KOPT-K1 (cell line): Measurements from ENCODE around the gene UFD1.
"Not testable (repeated sequence)": the region's sequence is repeated elsewhere in the genome, so short reads cannot be mapped to it uniquely, and the experiment has no call there.

Experiments used
- H3K27ac ChIP-seq: fragments of 200-600 bp; sonication (generic); 2 replicates; pipeline ENCODE4 v1.5.1; 2016; ENCODE audit warnings: antibody characterized with exemption, mild to moderate bottlenecking, low read depth, low read length; ENCODE audit not compliant: poor library complexity, severe bottlenecking
- H3K36me3 ChIP-seq: fragments of 200-600 bp; sonication (generic); 2 replicates; pipeline ENCODE4 v1.5.1; 2017; ENCODE audit warnings: antibody characterized with exemption, mild to moderate bottlenecking, low read length, moderate library complexity; ENCODE audit not compliant: insufficient read depth
- H3K9me3 ChIP-seq: fragments of 200-600 bp; sonication (generic); 2 replicates; pipeline ENCODE4 v1.5.1; 2017; ENCODE audit warnings: antibody characterized with exemption, low read length, mild to moderate bottlenecking; ENCODE audit not compliant: insufficient read depth, poor library complexity, severe bottlenecking

Gene UFD1

DNA sequence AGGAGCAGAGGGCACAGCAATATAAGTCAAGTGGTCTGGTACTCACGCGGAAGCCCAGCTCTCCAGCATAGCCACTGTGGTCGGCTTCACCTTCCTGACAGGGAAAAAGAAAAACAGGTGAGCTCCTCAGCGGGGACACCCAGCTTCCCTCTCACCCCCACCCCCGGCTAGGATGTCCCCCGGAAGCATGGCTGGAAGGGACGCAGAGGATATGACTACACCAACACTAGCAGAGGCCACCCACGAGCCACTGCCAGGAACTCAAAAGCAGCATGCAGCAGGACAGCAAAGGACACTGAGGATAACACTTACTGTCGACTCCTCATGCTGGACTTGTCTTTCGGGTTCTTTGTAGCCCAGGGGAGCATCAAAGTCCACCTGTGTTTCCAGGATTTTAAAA is 22.5 kb downstream of the UFD1 start:
- Histone ChIP-seq H3K9me3 (no peaks in the 10 kb centered on the region), H3K36me3 (peaks cover 98% of the 10 kb centered on the region), H3K27ac (no peak overlapping the region)

- H3K27ac ChIP-seq, result no peak overlapping the region
- H3K9me3 ChIP-seq, result no peaks in the 10 kb centered on the region
- peaks cover 98% of the 10 kb centered on the region for H3K36me3 ChIP-seq
Measured at GRCh38 chr22:19455585-19456370, 23.2 kb downstream of the UFD1 start.

GRCh38 chr22:19455033-19455432 is 24.0 kb downstream of the UFD1 start:
- H3K27ac ChIP-seq, result no peak overlapping the region
- H3K9me3 ChIP-seq, result no peaks in the 10 kb centered on the region
- H3K36me3 ChIP-seq, result peaks cover 98% of the 10 kb centered on the region

DNA sequence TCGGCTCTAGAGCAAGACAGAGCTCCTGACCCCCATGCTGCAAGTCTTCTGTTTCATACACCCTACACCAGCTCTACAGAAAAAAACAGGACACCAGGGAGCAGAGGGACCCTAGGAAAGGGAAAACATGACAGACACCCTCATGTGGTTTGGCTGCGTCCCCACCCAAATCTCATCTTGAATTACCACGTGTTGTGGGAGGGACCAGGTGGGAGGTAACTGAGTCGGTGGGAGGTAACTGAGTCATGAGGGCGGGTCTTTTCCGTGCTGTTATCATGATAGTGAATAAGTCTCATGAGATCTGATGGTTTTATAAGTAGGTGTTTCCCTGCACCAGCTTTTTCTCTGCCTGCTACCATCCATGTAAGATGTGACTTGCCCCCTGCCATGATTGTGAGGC is 24.8 kb downstream of the UFD1 start:
- H3K9me3 ChIP-seq, result no peaks in the 10 kb centered on the region
- H3K36me3 ChIP-seq, result peaks cover 100% of the 10 kb centered on the region
- H3K27ac ChIP-seq, result no peak overlapping the region

DNA sequence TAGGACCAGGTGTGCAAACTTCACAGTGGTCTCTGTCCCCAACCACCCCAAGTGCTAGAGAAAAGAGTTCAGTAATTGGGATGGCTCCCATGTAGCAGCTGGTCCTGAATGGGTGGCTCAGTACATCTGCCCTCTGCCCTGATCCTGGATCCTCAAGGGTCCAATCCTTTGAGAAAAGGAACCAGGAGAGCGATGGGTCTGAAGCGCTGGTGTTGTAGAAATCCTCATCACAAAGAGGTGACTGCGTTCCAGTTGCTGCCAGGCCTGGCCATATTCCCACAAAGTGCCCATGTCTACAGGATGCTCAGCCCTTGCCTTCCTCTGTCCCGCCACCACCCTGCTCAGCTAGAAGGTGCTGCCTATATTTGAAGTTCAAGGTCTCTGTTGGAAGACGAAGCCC is 25.3 kb downstream of the UFD1 start:
- H3K36me3 ChIP-seq, result peaks cover 100% of the 10 kb centered on the region

GRCh38 chr22:19451570-19451969 is 27.4 kb downstream of the UFD1 start:
- peaks cover 79% of the 10 kb centered on the region for H3K36me3 ChIP-seq
- no peak overlapping the region for H3K27ac ChIP-seq
- no peaks in the 10 kb centered on the region for H3K9me3 ChIP-seq

More for the DNA sequence above, 25.3 kb downstream of the UFD1 start:
- Histone ChIP-seq H3K27ac (no peak overlapping the region), H3K9me3 (no peaks in the 10 kb centered on the region)

DNA sequence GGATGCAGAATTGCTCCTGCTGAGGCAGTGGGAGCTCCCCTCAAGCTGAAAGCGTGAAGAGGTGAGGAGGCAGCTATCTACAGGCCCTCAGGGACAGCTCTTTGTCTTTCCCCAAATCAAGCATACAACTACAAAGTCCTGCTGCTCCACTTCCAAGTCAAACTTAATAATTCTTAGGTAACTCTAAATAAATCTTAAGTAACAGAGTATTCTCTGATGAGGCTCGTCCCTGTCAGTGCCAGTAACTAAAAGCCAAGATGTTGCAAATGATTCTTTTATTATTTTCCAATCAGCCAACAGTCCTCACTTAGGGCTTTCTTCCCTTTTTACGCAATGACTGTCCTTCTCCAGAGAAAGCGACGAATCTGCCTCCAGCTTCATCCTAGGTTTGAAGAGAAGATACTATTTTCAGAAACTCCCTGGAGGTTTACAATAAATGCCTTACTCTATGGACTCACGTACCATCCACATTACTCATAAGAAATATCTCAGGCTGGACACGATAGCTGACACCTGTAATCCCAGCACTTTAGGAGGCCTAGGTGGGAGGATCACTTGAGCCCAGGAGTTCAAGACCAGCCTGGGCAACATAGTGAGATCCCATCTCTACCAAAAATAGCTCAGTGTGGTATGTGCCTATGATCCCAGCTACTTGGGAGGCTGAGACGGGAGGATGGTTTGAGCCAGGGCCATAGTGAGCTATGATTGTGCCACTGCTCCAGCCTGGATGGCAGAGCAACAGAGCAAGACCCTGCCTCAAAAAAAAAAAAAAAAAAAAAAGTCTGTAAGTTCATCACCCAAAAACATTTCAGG is 28.4 kb downstream of the UFD1 start:
- peaks cover 74% of the 10 kb centered on the region for H3K36me3 ChIP-seq
- no peaks in the 10 kb centered on the region for H3K9me3 ChIP-seq
- no peak overlapping the region for H3K27ac ChIP-seq

DNA sequence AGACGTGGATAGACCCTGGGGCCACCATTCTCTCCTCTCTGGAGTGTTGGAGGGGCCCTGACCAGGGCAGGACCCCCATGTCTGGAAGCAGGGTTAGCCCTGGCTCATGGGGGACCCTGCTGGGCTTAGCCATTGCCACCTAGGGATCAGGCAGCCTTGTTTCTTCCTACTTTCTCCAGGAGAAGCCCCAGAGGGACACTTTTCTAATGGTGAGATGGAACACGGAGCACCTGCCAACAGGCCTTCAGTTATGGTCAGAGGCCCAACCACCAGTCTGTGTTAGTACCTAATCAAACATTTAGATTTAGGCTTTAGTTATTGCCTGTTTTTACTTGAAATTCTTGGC is 29.6 kb downstream of the UFD1 start:
- Histone ChIP-seq H3K27ac (peak overlapping the region; percentile 2), H3K36me3 (peaks cover 74% of the 10 kb centered on the region), H3K9me3 (no peaks in the 10 kb centered on the region)

- peak overlapping the region; percentile 77 for H3K27ac ChIP-seq
- no peaks in the 10 kb centered on the region for H3K9me3 ChIP-seq
- H3K36me3 ChIP-seq, result peaks cover 74% of the 10 kb centered on the region
Measured at GRCh38 chr22:19448739-19449421, 30.1 kb downstream of the UFD1 start.

DNA sequence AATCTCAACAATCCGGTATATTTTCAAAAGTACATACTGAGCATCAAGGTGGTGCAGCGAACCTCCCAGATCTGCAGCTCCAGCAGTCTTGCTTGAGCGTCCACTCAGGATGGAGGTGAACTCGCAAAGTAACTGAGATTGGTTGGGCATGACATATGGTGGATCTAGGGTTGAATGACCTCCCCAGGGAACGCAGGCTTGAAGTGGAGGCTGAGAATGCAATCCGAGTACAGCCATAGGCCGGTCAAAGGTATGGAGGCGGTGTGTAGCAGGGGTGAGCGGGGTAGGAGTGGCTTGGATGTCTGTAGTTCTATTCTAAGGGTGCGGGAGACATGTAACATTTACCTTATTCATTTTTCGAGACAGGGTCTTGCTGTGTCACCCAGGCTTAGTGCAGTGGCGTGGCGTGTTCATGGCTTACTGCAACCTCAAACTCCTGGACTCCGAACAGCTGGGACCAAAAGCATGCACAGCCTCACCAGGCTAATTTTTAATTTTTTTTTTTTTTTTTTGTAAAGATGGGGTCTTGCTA is 30.9 kb downstream of the UFD1 start:
- Histone ChIP-seq H3K36me3 (peaks cover 74% of the 10 kb centered on the region), H3K27ac (peak overlapping the region; percentile 77), H3K9me3 (no peaks in the 10 kb centered on the region)

- Histone ChIP-seq H3K9me3 (no peaks in the 10 kb centered on the region), H3K36me3 (peaks cover 73% of the 10 kb centered on the region), H3K27ac (peak within 1 kb of the TSS; percentile 77)
Measured at GRCh38 chr22:19447330-19448075, 31.5 kb downstream of the UFD1 start, which contains the start of gene C22orf39. Gene C22orf39 (minus strand): TSS chr22:19447711. CDS start chr22:19447688, 23 bp downstream.

DNA sequence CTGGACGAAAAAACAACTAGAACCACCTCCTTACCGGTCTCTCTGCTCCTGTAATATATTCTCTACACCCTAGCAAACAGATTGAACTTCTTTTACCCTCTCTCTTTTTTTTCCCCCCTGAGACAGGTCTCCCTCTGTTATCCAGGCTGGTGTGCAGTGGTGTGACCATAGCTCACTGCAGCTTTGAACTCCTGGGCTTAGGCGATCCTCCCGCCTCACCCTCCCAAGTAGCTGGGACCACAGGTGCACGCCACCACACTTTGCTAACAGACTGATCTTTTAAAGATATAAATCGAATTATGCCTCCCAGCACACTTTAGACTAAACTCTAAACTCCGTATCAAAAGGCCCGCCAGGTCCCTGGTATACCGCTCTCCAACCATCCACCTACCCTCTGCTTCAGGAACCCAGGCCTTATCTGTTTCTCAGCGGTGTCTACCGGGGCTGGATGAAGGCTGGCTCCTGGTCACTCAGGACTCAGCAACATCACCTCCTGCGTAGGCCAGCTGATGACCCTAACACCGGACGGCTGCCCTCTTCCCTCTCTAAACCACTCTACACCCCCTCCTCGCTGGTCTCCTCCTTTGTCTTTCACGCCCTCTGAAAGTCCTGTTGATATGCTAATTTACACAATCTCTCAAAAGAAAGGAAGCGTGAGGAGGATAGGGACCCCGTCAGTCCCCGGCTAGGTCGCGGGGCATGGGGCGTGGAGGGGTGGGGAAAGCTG is 32.2 kb downstream of the UFD1 start:
- Histone ChIP-seq H3K27ac (peak overlapping the region; percentile 77), H3K36me3 (peaks cover 73% of the 10 kb centered on the region), H3K9me3 (no peaks in the 10 kb centered on the region)

- peaks cover 73% of the 10 kb centered on the region for H3K36me3 ChIP-seq
- not testable (repeated sequence) for H3K27ac ChIP-seq, H3K9me3 ChIP-seq
Measured at GRCh38 chr22:19445279-19445982, 33.6 kb downstream of the UFD1 start.
